ENCODE measurements around the gene RRP8.
A peak's percentile ranks its signal among the peaks of the same experiment; 100 is the strongest.

Gene RRP8

GRCh38 chr11:6617315-6617781 lies 13.9 kb upstream of the RRP8 start:
- no peak for DNase-seq (ENCODE audit: low read depth)

DNA sequence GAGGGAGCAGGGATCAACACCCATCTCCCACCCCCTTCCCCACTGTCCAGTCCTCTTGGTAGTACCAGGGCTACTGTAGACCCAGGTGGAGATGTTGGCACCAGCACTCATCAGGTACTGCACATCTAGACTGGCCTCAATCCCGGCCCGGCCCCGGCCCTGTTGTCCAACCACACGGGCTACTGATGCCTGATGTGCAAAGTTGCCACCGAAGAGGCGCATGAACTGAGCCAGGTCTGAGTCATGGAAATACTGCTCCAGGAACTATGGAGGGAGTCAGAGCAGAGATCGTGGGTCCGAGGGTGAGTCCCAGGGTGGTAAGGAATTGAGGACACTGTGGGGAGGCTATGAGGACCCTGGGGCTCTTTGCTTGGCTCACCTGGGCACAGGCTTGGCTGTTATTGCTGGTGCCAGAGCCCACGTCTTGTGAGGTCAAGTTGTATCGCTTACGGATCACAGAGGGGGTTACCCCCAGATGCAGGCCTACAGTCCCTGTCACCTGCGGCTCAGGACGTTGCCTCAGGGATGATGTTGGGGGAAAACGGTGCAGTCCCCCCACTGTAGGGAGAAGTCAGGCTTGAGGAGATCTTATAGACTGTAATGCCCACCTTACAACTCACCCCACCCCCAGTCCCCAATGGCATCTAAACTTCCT lies 13.3 kb upstream of the RRP8 start:
- DNase-seq (ENCODE audit: low read depth) = no peak

DNA sequence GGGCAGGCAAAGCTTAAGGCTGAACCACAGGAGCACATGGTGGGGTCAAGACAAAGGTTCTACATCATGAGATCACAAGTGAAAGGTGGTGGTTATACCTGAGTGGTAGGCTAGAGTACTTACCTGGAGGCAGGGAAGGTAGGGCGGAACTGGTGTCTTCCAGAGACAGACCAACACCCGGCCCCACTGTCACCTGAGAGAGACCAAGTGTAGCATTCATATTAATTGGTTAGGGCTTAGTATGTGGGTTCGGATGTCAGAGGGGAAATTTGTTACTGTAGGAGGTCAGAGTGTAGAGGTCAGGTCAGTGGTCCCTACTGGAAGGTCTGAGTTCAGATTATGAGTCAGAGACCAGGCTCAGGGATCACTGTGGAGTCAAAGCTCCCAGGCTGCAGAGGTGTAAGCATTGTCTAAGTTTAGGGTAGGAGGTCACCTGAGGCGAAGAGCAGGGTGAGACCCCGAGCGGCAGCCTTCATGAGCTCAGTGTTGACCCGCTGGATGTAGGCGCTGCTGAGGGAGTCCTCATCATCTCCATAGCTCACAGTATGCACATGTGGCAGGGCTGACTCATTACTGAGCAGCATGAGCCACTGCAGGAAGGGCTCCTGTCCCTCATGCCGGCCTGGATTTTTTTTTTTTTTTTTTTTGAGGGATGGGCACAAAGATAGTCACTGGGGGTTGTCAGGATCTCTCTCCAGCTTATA lies 12.6 kb upstream of the RRP8 start:
- no peak for DNase-seq (ENCODE audit: low read depth)

- no peak for DNase-seq (ENCODE audit: low read depth)
These were observed 11.6 kb upstream of the RRP8 start for GRCh38 chr11:6615046-6615445.

GRCh38 chr11:6614446-6614845 lies 11.0 kb upstream of the RRP8 start:
- no peak for DNase-seq (ENCODE audit: low read depth)

DNA sequence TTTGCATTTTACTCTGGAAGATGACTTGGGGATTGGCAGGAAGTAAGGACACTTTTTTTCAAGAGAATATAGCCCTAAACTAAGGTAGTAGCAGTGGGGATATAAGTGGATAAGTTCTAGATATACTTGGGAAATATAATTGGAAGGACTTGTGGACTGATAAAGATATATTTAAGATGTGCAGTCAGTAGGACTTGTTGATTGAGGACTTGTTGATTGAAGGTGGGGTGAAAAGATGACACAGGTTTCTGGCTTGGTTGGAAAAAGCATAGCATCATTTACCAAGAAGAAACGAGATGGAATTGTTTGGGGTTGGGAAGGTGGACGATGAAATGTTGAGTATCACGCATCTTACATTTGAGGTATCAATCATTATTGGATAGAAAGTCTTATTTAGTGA lies 10.1 kb upstream of the RRP8 start:
- DNase-seq (ENCODE audit: low read depth) = no peak

GRCh38 chr11:6612213-6613041 lies 9.0 kb upstream of the RRP8 start, which contains the start of gene TAF10:
Gene TAF10, minus strand, starts transcription at chr11:6612216. Its CDS starts 27 bp downstream, at chr11:6612189.
- peak; percentile 93 for DNase-seq (ENCODE audit: low read depth)

GRCh38 chr11:6611963-6612212 lies 8.5 kb upstream of the RRP8 start:
- no peak for DNase-seq (ENCODE audit: low read depth)

- DNase-seq (ENCODE audit: low read depth) = no peak
These were observed 7.9 kb upstream of the RRP8 start for GRCh38 chr11:6611092-6611962.

DNA sequence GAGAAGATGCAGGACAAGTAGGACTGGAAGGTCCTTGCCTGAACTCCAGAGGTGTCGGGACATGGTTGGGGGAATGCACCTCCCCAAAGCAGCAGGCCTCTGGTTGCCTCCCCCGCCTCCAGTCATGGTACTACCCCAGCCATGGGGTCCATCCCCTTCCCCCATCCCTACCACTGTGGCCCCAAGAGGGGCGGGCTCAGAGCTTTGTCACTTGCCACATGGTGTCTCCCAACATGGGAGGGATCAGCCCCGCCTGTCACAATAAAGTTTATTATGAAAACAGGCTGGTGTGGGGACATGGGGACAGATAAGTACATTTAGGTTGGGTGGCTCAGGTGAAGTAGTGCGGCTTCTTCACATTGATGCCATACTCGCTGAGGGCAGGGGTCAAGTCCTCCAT lies 7.2 kb upstream of the RRP8 start:
- DNase-seq (ENCODE audit: low read depth) = no peak

DNA sequence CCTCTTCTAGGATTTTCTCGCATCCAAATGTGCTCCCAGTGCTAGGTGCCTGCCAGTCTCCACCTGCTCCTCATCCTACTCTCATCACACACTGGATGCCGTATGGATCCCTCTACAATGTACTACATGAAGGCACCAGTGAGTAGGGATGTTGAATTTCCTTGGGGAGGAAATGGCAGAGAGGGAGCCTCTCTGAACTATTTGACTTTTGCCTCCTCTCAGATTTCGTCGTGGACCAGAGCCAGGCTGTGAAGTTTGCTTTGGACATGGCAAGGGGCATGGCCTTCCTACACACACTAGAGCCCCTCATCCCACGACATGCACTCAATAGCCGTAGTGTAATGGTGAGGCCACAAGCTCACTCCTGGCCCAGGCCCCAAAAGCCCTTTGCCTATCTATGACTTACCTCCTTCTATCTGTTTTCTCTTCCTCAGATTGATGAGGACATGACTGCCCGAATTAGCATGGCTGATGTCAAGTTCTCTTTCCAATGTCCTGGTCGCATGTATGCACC lies 6.1 kb upstream of the RRP8 start:
- DNase-seq (ENCODE audit: low read depth) = no peak

GRCh38 chr11:6608726-6609501 lies 5.5 kb upstream of the RRP8 start:
- DNase-seq (ENCODE audit: low read depth) = no peak

DNA sequence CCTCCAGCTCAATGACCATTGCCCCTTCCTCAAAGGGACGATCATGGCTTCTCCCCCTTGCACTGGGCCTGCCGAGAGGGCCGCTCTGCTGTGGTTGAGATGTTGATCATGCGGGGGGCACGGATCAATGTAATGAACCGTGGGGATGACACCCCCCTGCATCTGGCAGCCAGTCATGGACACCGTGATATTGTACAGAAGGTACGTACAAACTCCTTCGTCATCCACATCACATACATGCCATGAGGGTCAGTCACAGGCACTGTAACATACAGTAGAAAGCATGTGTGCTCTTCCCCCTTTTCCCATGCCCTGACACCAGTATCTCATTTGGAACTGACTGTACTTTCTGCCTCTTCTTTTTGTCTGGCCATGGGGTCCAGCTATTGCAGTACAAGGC lies 4.6 kb upstream of the RRP8 start:
- DNase-seq (ENCODE audit: low read depth) = no peak

DNA sequence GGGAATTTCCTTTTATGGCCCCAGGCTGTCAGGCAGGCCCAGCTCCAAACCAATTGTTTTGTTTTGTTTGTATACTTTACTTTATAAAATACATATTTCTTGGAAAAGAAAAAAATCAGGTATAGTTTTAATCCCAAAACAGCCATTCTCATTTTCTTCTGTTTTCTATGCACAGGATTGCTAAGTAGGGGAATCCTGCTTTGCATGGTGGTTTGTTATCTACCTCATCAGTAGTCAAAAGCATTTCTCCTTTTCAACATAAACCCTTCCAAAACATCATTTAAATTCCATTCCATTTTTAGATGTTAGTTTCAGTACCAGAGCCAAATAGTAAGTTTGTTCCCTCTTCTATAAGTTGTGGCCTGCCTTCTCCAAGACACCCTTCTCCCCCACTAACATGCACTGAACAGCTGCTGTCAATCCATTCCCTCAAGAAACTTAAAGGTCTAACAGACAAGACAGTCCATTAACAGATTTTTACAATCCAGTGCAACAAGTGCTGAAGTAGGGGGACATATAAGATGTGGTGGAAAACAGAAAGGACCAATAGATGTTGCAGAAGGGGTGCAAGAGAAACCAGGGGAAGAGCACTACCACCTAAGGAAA lies 3.9 kb upstream of the RRP8 start:
- no peak for DNase-seq (ENCODE audit: low read depth)

- peak; percentile 82 for DNase-seq (ENCODE audit: low read depth)
These were observed 3.2 kb upstream of the RRP8 start for GRCh38 chr11:6606471-6607189.

- DNase-seq (ENCODE audit: low read depth) = no peak
These were observed 1.4 kb upstream of the RRP8 start for GRCh38 chr11:6604790-6605189.

DNA sequence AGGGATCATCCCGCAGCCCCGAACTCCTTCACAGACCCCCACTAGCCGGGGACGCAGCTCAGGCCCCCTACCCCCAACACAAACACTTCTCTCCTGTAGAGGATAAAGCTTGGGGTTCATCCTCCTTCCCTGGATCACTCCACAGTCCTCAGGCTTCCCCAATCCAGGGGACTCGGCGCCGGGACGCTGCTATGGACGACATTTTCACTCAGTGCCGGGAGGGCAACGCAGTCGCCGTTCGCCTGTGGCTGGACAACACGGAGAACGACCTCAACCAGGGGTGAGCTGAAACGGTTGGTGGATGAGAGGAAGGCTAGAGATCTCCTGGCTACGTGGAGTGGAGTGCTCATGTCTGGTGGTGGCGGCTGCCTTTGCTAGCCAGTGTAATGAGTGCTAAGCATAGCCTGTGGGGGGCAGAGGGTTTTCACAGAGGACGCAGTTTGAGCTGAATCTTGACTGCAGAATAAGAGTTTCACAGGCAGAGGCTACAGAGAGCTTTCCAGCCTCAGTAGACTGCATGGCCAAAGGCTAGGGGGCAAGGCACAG lies 738 bp upstream of the RRP8 start:
- peak; percentile 65 for DNase-seq (ENCODE audit: low read depth)

GRCh38 chr11:6602096-6602940 lies 1.1 kb downstream of the RRP8 start:
- DNase-seq (ENCODE audit: low read depth) = no peak

- DNase-seq (ENCODE audit: low read depth) = no peak
These were observed 2.4 kb downstream of the RRP8 start for GRCh38 chr11:6601041-6601461.

Data from stromal cell of bone marrow (primary cell).